Muscle layer of duodenum (tissue), 2 donors: ENCODE measurements around the gene NAE1.

Source experiments
- H3K27ac ChIP-seq: one replicate; pipeline ENCODE4 v1.7.0; 2013; ENCODE audit warnings: mild to moderate bottlenecking, low read length
- H3K27me3 ChIP-seq: one replicate; pipeline ENCODE4 v1.7.0; 2013; ENCODE audit warnings: low read depth, mild to moderate bottlenecking, control low read depth, low read length
- H3K36me3 ChIP-seq, 2 donors: one replicate each; pipeline ENCODE4 v1.7.0; 2013; ENCODE audit warnings: low read length in 2 of 2, control low read depth in 1 of 2, mild to moderate bottlenecking in 1 of 2; ENCODE audit not compliant: insufficient read depth in 2 of 2, control insufficient read depth in 1 of 2
- H3K4me1 ChIP-seq, 2 donors: one replicate each; pipeline ENCODE4 v1.7.0; 2013; ENCODE audit warnings: low read length in 2 of 2, mild to moderate bottlenecking in 2 of 2, control low read depth in 1 of 2, moderate library complexity in 1 of 2; ENCODE audit not compliant: insufficient read depth in 2 of 2, control insufficient read depth in 1 of 2
- H3K4me3 ChIP-seq, 2 donors: one replicate each; pipeline ENCODE4 v1.7.0; 2013; ENCODE audit warnings: low read length in 2 of 2, low read depth in 1 of 2, mild to moderate bottlenecking in 1 of 2
- H3K9me3 ChIP-seq, 2 donors: one replicate each; pipeline ENCODE4 v1.7.0; 2013; ENCODE audit warnings: low read length in 2 of 2, control low read depth in 1 of 2, mild to moderate bottlenecking in 1 of 2; ENCODE audit not compliant: control insufficient read depth in 1 of 2
- donor health status: healthy.

Gene NAE1

GRCh38 chr16:66834746-66835145 lies 4.0 kb upstream of the NAE1 start:
- Histone ChIP-seq H3K36me3 (no peaks in the 10 kb centered on the region), H3K9me3 (no peaks in the 10 kb centered on the region), H3K4me3 (no peak overlapping the region), H3K27me3 (no peaks in the 10 kb centered on the region), H3K4me1 (peaks cover 0 to 3% of the 10 kb centered on the region in 2 donors), H3K27ac (no peak overlapping the region)

GRCh38 chr16:66832661-66833305 lies 2.0 kb upstream of the NAE1 start:
- H3K36me3 ChIP-seq = no peaks in the 10 kb centered on the region
- H3K27me3 ChIP-seq = no peaks in the 10 kb centered on the region
- no peak overlapping the region for H3K27ac ChIP-seq
- no peaks in the 10 kb centered on the region for H3K9me3 ChIP-seq
- no peak overlapping the region for H3K4me3 ChIP-seq
- peaks cover 0 to 17% of the 10 kb centered on the region in 2 donors for H3K4me1 ChIP-seq

- H3K27me3 ChIP-seq = no peaks in the 10 kb centered on the region
- no peak overlapping the region for H3K4me3 ChIP-seq
- H3K36me3 ChIP-seq = peaks cover 0 to 4% of the 10 kb centered on the region in 2 donors
- no peaks in the 10 kb centered on the region for H3K9me3 ChIP-seq
- H3K4me1 ChIP-seq = peaks cover 0 to 17% of the 10 kb centered on the region in 2 donors
- no peak overlapping the region for H3K27ac ChIP-seq
Measured at GRCh38 chr16:66832190-66832589, 1.4 kb upstream of the NAE1 start.

GRCh38 chr16:66824006-66824405 lies 6.8 kb downstream of the NAE1 start:
- H3K27me3 ChIP-seq = no peaks in the 10 kb centered on the region
- no peak overlapping the region for H3K27ac ChIP-seq
- peaks cover 32 to 36% of the 10 kb centered on the region in 2 donors for H3K36me3 ChIP-seq
- no peaks in the 10 kb centered on the region for H3K9me3 ChIP-seq
- H3K4me3 ChIP-seq = no peak overlapping the region
- H3K4me1 ChIP-seq = peaks cover 0 to 6% of the 10 kb centered on the region in 2 donors

GRCh38 chr16:66814734-66815133 lies 16.0 kb downstream of the NAE1 start:
- no peak overlapping the region for H3K27ac ChIP-seq
- H3K36me3 ChIP-seq = peaks cover 51 to 84% of the 10 kb centered on the region in 2 donors
- no peaks in the 10 kb centered on the region for H3K9me3 ChIP-seq
- H3K4me1 ChIP-seq = no peaks in the 10 kb centered on the region
- no peaks in the 10 kb centered on the region for H3K27me3 ChIP-seq
- no peak overlapping the region for H3K4me3 ChIP-seq

- Histone ChIP-seq H3K9me3 (no peaks in the 10 kb centered on the region), H3K36me3 (peaks cover 48 to 87% of the 10 kb centered on the region in 2 donors), H3K27me3 (no peaks in the 10 kb centered on the region), H3K4me3 (no peak overlapping the region), H3K27ac (no peak overlapping the region), H3K4me1 (no peaks in the 10 kb centered on the region)
Measured at GRCh38 chr16:66811043-66811442, 19.7 kb downstream of the NAE1 start.

GRCh38 chr16:66810391-66810790 lies 20.4 kb downstream of the NAE1 start:
- no peak overlapping the region for H3K4me3 ChIP-seq
- H3K36me3 ChIP-seq = peaks cover 53 to 87% of the 10 kb centered on the region in 2 donors
- H3K27ac ChIP-seq = no peak overlapping the region
- no peaks in the 10 kb centered on the region for H3K9me3 ChIP-seq
- no peaks in the 10 kb centered on the region for H3K27me3 ChIP-seq
- H3K4me1 ChIP-seq = no peaks in the 10 kb centered on the region

GRCh38 chr16:66809765-66810164 lies 21.0 kb downstream of the NAE1 start:
- H3K9me3 ChIP-seq = no peaks in the 10 kb centered on the region
- H3K36me3 ChIP-seq = peaks cover 55 to 87% of the 10 kb centered on the region in 2 donors
- no peak overlapping the region for H3K4me3 ChIP-seq
- H3K27me3 ChIP-seq = no peaks in the 10 kb centered on the region
- no peak overlapping the region for H3K27ac ChIP-seq
- no peaks in the 10 kb centered on the region for H3K4me1 ChIP-seq

- Histone ChIP-seq H3K27ac (no peak overlapping the region), H3K4me3 (no peak overlapping the region), H3K4me1 (no peaks in the 10 kb centered on the region), H3K27me3 (no peaks in the 10 kb centered on the region), H3K9me3 (no peaks in the 10 kb centered on the region), H3K36me3 (peaks cover 26 to 40% of the 10 kb centered on the region in 2 donors)
Measured at GRCh38 chr16:66802159-66802558, 28.6 kb downstream of the NAE1 start.

- H3K4me3 ChIP-seq = no peak within 1 kb of the TSS
- peaks cover 26 to 34% of the 10 kb centered on the region in 2 donors for H3K36me3 ChIP-seq
- H3K27me3 ChIP-seq = no peaks in the 10 kb centered on the region
- no peaks in the 10 kb centered on the region for H3K4me1 ChIP-seq
- H3K9me3 ChIP-seq = no peaks in the 10 kb centered on the region
- no peak within 1 kb of the TSS for H3K27ac ChIP-seq
Measured at GRCh38 chr16:66801320-66802105, 29.3 kb downstream of the NAE1 start, which contains the start of gene TERB1. TSS of gene TERB1 (minus strand) at chr16:66801584. CDS start at chr16:66796798, 4,786 bp downstream.

- H3K27me3 ChIP-seq = no peaks in the 10 kb centered on the region
Measured at GRCh38 chr16:66800856-66801255, 29.9 kb downstream of the NAE1 start.

More at GRCh38 chr16:66800856-66801255, 29.9 kb downstream of the NAE1 start:
- Histone ChIP-seq H3K4me3 (no peak overlapping the region), H3K4me1 (no peaks in the 10 kb centered on the region), H3K36me3 (peaks cover 25 to 28% of the 10 kb centered on the region in 2 donors), H3K9me3 (no peaks in the 10 kb centered on the region), H3K27ac (no peak overlapping the region)
